Measurements from ENCODE around the gene FGG. TPM values are rescaled to one million over a fixed set of nuclear protein-coding genes. Genes with fewer than 3 reads are reported as not detected.

The FGG gene
- total RNA-seq, 1 donor from 2014 or later, result not detected

GRCh38 chr4:154560419-154560801 lies 52.0 kb downstream of the FGG start:
- peaks cover 10% of the 10 kb centered on the region for H3K4me1 Mint-ChIP-seq (ENCODE audit: low read depth, unreplicated experiment)
- no peaks in the 10 kb centered on the region for H3K27me3 Mint-ChIP-seq (ENCODE audit: low read depth, unreplicated experiment)
- H3K9ac ChIP-seq (ENCODE audit: low read length), result no peak overlapping the region
- H3K4me3 ChIP-seq (ENCODE audit: insufficient read depth, low read depth, low read length), result no peak overlapping the region
- H3K79me2 ChIP-seq (ENCODE audit: insufficient read depth, low read length), result no peaks in the 10 kb centered on the region
- no peaks in the 10 kb centered on the region for H3K36me3 ChIP-seq (ENCODE audit: insufficient read depth, low read length)
- DNase-seq (ENCODE audit: low read depth), result no peak
- H3K36me3 Mint-ChIP-seq (ENCODE audit: low read depth, unreplicated experiment), result no peaks in the 10 kb centered on the region
- peak overlapping the region; percentile 4 for H3K4me2 ChIP-seq (ENCODE audit: low read length)
- no peak overlapping the region for H3K4me3 Mint-ChIP-seq (ENCODE audit: unreplicated experiment)
- no peaks in the 10 kb centered on the region for H3K9me3 ChIP-seq (ENCODE audit: insufficient read depth, low read depth, low read length)
- peak overlapping the region; percentile 50 for H3K27ac Mint-ChIP-seq (ENCODE audit: unreplicated experiment)
- TF ChIP-seq CTCF (IDR thresholded peaks at IDR 0.05; ENCODE audit: insufficient read depth, low read depth, low read length), result no peak
- no peak for TF ChIP-seq EZH2 (IDR thresholded peaks at IDR 0.05; ENCODE audit: insufficient read depth, low read length)
- no peaks in the 10 kb centered on the region for H3K27me3 ChIP-seq (ENCODE audit: insufficient read depth, low read length)
- H3K27ac ChIP-seq (ENCODE audit: low read depth, low read length), result no peak overlapping the region
- peaks cover 6% of the 10 kb centered on the region for H3K4me1 ChIP-seq (ENCODE audit: insufficient read depth, low read length)
- no peaks in the 10 kb centered on the region for H4K20me1 ChIP-seq (ENCODE audit: insufficient read depth, low read length)
- H2AFZ ChIP-seq (ENCODE audit: low read depth, low read length), result no peak overlapping the region
- H3K9me3 Mint-ChIP-seq (ENCODE audit: unreplicated experiment), result no peaks in the 10 kb centered on the region
- FAIRE-seq, result no peak

- Histone ChIP-seq H3K4me3 (ENCODE audit: insufficient read depth, low read depth, low read length) (no peak overlapping the region), H4K20me1 (ENCODE audit: insufficient read depth, low read length) (no peaks in the 10 kb centered on the region), H3K79me2 (ENCODE audit: insufficient read depth, low read length) (no peaks in the 10 kb centered on the region), H3K4me2 (ENCODE audit: low read length) (no peak overlapping the region), H3K4me1 (ENCODE audit: insufficient read depth, low read length) (peaks cover 6% of the 10 kb centered on the region), H3K27ac (ENCODE audit: low read depth, low read length) (no peak overlapping the region), H3K9me3 (ENCODE audit: insufficient read depth, low read depth, low read length) (no peaks in the 10 kb centered on the region), H3K36me3 (ENCODE audit: insufficient read depth, low read length) (no peaks in the 10 kb centered on the region), H3K27me3 (ENCODE audit: insufficient read depth, low read length) (no peaks in the 10 kb centered on the region), H3K9ac (ENCODE audit: low read length) (no peak overlapping the region), H2AFZ (ENCODE audit: low read depth, low read length) (no peak overlapping the region)
- Mint-ChIP-seq H3K27me3 (ENCODE audit: low read depth, unreplicated experiment) (no peaks in the 10 kb centered on the region), H3K4me1 (ENCODE audit: low read depth, unreplicated experiment) (peaks cover 10% of the 10 kb centered on the region), H3K36me3 (ENCODE audit: low read depth, unreplicated experiment) (no peaks in the 10 kb centered on the region), H3K4me3 (ENCODE audit: unreplicated experiment) (no peak overlapping the region), H3K9me3 (ENCODE audit: unreplicated experiment) (no peaks in the 10 kb centered on the region), H3K27ac (ENCODE audit: unreplicated experiment) (peak overlapping the region; percentile 58)
- FAIRE-seq (peak; percentile 88), DNase-seq (ENCODE audit: low read depth) (peak; percentile 50)
- no peak for TF ChIP-seq EZH2 (IDR thresholded peaks at IDR 0.05; ENCODE audit: insufficient read depth, low read length)
- peak; percentile 58 for TF ChIP-seq CTCF (IDR thresholded peaks at IDR 0.05; ENCODE audit: insufficient read depth, low read depth, low read length)
Observed at GRCh38 chr4:154559494-154560418, 52.7 kb downstream of the FGG start.

GRCh38 chr4:154559141-154559493 lies 53.3 kb downstream of the FGG start:
- Histone ChIP-seq H3K4me3 (ENCODE audit: insufficient read depth, low read depth, low read length) (no peak overlapping the region), H3K4me1 (ENCODE audit: insufficient read depth, low read length) (peaks cover 6% of the 10 kb centered on the region)
- no peak overlapping the region for H3K27ac Mint-ChIP-seq (ENCODE audit: unreplicated experiment)

More at GRCh38 chr4:154559141-154559493, 53.3 kb downstream of the FGG start:
- DNase-seq (ENCODE audit: low read depth) (no peak), FAIRE-seq (no peak)
- H3K27me3 Mint-ChIP-seq (ENCODE audit: low read depth, unreplicated experiment), result no peaks in the 10 kb centered on the region
- peaks cover 10% of the 10 kb centered on the region for H3K4me1 Mint-ChIP-seq (ENCODE audit: low read depth, unreplicated experiment)
- H3K4me3 Mint-ChIP-seq (ENCODE audit: unreplicated experiment), result no peak overlapping the region
- H4K20me1 ChIP-seq (ENCODE audit: insufficient read depth, low read length), result no peaks in the 10 kb centered on the region
- no peak overlapping the region for H3K9ac ChIP-seq (ENCODE audit: low read length)
- no peaks in the 10 kb centered on the region for H3K9me3 Mint-ChIP-seq (ENCODE audit: unreplicated experiment)
- H3K79me2 ChIP-seq (ENCODE audit: insufficient read depth, low read length), result no peaks in the 10 kb centered on the region
- no peaks in the 10 kb centered on the region for H3K36me3 ChIP-seq (ENCODE audit: insufficient read depth, low read length)
- no peaks in the 10 kb centered on the region for H3K36me3 Mint-ChIP-seq (ENCODE audit: low read depth, unreplicated experiment)
- H3K27ac ChIP-seq (ENCODE audit: low read depth, low read length), result no peak overlapping the region
- no peak overlapping the region for H3K4me2 ChIP-seq (ENCODE audit: low read length)
- no peak overlapping the region for H2AFZ ChIP-seq (ENCODE audit: low read depth, low read length)
- H3K9me3 ChIP-seq (ENCODE audit: insufficient read depth, low read depth, low read length), result no peaks in the 10 kb centered on the region
- TF ChIP-seq EZH2 (IDR thresholded peaks at IDR 0.05; ENCODE audit: insufficient read depth, low read length) (no peak), CTCF (IDR thresholded peaks at IDR 0.05; ENCODE audit: insufficient read depth, low read depth, low read length) (no peak)
- no peaks in the 10 kb centered on the region for H3K27me3 ChIP-seq (ENCODE audit: insufficient read depth, low read length)
